Stimulated activated CD8-positive, alpha-beta memory T cell treated with anti-CD3 and anti-CD28 coated beads, Interleukin-15, amount 100 ng/mL, for 1 hour (primary cell): Measurements from ENCODE around the gene GPR151.
A peak's percentile ranks its signal among the peaks of the same experiment; 100 is the strongest.
"Not testable (repeated sequence)": the region's sequence is repeated elsewhere in the genome, so short reads cannot be mapped to it uniquely, and the experiment has no call there.

ENCODE experiments used
- DNase-seq: peaks from one replicate; pipeline ENCODE4 v3.0.0-alpha.2; 2020; ENCODE audit warnings: low read depth

GPR151 gene

DNA sequence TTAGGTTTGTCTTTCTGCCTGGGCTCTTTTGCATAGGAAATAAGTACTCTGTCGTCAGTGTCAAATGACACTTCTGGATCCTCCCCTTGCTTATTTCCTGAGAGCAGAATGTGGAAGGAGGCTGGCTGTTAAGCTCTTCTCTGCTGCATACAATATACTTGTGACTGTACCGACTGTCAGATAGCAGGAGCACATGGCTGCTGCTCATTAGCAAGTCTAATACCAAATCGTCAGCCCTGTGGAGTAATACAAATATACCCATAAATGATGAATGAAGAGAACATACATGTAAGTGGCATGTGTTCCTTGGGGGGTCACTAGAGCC is at the start of gene GPR151:
GPR151 (minus strand) TSS at position 40 of the 325 bp plus-strand sequence. CDS start 77 bp downstream, outside the sequence.
- no peak for DNase-seq

DNA sequence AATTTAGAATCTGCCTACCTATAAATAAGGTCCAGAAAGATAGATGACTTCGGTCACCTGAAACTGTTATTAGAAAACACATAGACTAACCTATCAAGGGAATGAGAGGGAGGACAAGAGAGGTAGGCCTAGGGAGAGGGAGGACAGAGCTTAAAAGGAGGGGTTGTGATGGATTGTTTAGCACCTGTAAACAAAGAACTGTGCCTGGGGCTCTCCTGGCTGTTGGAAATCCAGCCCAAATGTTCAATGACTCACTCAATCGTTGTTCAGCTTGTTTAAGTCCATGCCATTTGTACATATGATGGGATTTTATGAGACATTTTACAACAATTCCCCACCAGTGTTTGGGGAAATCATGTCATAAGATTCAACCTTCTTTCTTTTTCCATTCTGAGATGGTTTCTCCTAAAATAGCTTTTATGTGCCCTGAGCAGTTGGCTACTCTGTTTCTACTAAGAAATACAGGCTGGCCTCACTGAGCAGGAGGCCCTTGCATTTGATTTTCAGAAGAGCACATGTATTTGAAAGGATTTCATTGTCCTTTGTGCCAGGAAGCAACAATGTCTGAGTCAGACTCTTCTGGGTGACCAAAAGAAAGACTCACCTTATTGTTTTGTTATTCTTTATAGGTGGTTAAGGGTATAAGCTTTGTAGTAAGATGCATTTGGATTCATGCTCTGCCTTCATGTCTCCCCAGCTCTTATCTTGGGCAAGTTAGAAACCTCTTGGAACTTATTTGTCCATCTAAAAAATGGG is 48.2 kb upstream of the GPR151 start:
- DNase-seq = no peak

DNA sequence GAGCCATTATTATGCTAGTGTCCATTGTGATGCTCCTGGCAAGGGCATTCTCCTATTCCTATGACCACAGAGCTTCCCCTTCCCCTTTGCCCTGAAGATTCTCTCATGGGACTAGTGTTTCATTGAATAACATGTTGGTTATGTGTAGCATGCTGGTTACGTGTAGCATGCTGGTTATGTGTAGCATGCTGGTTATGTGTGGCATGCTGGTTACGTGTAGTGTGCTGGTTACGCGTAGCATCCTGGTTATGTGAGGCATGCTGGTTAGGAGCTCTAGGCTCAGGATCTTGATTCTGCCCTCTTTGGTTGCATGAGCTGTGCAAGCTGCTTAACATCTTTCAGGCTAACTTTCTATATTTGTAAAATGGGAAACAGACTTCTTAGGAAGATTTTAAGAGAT is 46.5 kb upstream of the GPR151 start:
- DNase-seq = no peak

- DNase-seq = no peak
Measured at GRCh38 chr5:146561711-146562110, 45.7 kb upstream of the GPR151 start.

GRCh38 chr5:146560205-146560812 is 44.3 kb upstream of the GPR151 start:
- no peak for DNase-seq

DNA sequence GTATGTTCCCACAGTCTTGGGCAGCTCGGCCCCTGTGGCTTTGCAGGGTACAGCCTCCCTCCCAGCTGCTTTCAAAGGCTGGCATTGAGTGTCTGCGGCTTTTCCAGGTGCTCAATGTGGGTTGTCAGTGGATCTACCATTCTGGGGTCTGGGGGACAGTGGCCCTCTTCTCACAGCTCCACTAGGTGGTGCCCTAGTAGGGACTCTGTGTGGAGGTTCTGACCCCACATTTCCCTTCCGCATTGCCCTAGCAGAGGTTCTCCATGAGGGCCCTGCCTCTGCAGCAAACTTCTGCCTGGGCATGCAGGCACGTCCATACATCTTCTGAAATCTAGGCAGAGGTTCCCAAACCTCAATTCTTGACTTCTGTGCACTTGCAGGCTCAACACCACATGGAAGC is 40.9 kb upstream of the GPR151 start:
- not testable (repeated sequence) for DNase-seq

- no peak for DNase-seq
Measured at GRCh38 chr5:146553446-146553845, 37.5 kb upstream of the GPR151 start.

DNA sequence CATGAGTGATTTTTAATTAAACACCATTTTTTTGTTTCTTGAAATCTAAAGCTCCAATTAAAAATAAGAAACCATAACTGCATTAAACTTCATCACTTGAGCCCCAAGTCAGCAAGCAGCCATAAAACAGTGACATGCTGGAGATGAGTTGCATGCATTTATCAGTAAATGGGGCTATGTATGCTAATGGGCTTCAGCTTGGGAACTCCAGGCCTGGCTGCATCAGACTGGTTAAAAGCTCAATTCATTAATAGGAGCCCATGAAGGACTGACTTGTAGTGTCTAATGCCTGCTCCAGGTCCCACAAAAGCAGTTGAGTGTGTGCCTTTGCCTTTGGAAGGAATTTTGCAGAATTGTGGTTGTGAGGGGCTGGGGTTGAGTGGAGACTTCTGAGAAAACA is 33.6 kb upstream of the GPR151 start:
- DNase-seq = no peak

- DNase-seq = no peak
Measured at GRCh38 chr5:146548781-146549449, 32.9 kb upstream of the GPR151 start.

DNA sequence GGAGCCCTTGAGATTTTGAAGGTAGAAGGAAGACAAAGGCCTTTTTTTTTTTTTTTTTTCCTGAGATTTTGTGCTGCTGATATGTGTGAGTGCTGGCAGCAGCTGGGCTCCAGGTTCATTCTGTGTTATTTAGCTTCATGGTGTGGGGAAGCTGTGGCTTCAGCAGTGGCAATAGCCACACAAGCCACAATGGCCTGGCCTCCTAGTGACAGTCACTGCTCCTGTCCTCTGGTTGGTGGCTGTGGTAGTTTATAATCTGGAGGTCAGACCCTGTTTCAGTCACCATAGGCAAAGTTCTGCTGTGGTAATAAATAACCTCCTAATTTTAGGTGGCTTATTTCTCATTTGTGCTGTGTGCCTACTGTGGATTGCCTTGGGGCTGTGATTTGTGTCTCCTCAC is 28.2 kb upstream of the GPR151 start:
- no peak for DNase-seq

DNA sequence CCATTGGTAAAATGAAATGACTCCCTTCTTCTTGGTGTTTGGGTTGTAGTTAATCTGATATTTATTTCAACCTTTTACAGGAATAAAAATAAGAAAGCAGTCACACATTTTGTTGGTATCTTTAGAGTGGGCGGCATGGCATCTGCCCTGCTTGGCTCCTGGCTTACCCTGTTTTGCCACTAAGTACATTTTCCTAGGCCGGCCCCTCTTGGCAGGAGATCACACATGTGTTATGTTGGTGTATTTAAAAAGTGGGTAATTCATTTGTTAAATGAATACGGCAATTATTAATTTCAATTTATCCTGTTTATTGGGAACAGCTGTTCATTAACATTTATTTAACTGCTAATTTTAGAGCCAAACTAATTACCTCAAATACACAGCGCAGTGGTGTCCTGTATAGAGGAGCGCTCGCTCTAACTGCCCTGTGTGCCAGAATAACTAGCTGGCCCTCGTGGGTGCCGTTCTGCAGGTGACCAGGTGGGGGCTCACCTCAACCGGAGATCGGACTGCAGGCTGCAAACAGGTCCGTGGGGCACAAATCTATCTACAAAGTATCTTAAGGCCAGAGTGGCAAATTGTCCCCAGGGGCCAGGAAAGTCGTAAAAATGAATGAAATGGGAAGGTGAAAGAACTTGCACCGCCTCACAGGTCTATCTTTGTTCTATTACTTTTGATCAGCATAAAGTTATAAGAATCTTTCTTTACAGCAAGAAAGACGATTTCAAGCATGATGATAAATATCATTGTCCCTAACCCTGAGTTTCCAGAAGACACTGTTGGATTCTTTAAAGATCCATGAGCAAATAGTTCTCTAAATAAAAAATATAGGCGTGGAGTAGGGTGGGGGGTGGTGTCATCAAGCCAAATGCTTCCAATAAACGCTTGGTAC is 26.2 kb upstream of the GPR151 start:
- peak; percentile 39 for DNase-seq

DNA sequence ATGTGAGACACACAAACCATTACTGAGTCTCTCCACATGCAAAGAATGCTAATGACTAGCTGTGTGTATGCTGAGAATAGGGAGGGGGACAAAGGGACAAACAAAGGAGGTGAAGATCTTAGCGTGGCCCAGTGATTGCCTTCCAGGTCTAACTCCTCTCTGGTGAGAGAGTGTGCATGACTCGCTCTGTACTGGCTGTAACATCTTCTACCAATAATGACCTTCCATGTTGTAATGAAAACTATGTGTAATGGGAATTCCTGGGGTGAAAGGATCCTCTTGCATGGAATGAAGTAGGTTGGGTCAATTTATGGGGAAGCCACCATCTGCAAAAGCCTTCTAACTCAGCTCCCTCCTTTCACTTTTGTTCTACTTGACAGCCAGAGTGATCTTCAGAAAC is 24.4 kb upstream of the GPR151 start:
- no peak for DNase-seq

GRCh38 chr5:146539973-146540372 is 24.0 kb upstream of the GPR151 start:
- no peak for DNase-seq

- no peak for DNase-seq
Measured at GRCh38 chr5:146538432-146538831, 22.4 kb upstream of the GPR151 start.

DNA sequence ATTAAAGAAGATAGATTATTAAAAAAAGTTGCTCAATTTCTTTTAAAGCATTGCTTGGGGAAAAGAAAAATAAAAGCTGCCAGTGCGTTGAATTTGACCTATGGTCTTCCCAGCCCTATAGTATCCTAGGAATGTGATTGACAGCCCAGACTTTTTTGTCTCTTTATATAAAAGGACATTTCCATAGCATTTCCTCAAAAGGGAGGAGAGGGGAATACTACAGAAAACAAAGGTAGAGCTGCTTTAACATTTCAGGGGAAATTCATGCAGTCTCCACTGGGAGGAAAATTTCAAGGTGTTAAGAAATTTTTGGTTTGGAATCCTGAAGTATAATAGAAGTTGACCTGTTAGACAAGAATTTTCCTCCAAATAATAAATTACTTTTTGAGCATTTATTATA is 17.9 kb upstream of the GPR151 start:
- DNase-seq = no peak

DNA sequence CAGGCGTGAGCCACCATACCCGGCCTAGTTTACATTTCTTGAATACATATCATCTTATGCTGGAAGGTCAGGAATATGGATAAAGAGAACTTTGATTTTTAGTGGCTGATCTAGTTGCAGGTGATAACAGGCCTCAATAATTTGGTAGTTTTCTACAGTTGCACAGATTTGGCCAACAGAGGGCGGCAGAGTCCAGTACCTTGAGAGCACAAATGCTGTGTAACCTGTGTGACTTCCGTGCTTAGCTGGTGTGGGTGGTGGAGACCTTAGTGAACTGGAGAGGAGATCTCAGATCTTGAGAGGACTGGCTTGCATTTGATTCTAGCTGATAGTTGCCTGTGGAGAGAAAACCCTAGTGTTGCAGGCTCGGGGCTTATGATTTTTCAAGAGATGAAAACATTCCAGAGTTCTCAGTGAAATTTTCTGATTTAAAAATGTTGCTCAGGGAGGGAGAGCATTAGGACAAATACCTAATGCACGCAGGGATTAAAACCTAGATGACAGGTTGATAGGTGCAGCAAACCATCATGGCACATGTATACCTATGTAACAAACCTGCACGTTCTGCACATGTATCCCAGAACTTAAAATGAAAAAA is 17.4 kb upstream of the GPR151 start:
- peak; percentile 58 for DNase-seq

DNA sequence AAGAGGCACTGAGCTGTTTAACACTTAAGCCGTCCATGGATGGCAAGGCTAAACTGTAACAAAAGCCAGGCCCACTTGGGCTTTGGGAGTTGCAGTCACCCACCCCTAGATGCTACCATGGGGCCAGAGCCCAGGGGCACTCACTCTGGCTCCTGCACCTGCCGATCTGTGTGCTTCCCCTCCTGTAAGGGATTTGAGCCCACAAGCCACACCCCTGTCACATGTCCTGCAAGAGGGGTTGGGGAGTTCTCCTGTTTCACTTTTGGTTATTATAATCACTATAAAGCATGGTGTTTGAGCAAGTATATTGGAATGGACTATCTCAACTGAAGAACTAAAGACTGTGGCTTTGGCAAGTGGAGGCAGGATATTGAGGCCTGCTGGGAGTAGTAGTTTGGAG is 14.0 kb upstream of the GPR151 start:
- no peak for DNase-seq

DNA sequence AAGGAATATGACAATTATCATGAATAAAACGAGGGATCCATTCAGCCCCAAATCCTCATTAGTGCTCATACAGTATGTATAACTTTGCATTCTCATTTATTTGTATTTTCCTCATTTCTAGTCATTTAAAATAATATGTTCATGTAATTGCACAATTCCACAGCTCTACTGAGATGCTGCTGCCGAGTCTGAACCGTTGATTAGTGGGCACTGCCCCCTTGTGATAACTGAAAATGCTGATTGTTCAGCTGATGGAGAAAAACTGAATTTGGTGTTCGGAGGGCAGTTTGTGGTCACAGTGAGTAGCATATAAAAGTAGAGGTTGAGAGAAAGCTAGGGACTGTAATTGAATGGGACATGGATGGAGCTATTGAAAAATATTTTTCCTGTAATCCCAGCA is 12.2 kb upstream of the GPR151 start:
- no peak for DNase-seq

DNA sequence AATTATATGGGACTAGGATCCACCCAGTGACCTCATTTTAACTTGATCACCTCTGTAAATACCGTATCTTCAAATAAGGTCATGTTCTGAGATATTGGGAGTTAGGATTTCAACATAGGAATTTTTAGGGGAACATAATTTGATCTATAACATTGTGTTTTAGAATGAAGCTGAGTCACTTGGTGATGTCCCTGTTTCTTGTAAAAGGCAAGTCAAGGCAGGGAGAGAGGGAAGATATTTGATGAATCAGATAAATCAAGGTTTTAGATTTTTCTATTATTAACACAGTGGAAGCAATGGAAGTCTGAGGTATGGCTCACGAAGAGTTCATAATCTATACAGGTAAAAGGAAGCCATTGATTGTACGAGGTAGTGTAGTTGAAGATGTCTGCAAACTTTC is 11.8 kb upstream of the GPR151 start:
- no peak for DNase-seq

GRCh38 chr5:146523698-146524097 is 7.7 kb upstream of the GPR151 start:
- no peak for DNase-seq

DNA sequence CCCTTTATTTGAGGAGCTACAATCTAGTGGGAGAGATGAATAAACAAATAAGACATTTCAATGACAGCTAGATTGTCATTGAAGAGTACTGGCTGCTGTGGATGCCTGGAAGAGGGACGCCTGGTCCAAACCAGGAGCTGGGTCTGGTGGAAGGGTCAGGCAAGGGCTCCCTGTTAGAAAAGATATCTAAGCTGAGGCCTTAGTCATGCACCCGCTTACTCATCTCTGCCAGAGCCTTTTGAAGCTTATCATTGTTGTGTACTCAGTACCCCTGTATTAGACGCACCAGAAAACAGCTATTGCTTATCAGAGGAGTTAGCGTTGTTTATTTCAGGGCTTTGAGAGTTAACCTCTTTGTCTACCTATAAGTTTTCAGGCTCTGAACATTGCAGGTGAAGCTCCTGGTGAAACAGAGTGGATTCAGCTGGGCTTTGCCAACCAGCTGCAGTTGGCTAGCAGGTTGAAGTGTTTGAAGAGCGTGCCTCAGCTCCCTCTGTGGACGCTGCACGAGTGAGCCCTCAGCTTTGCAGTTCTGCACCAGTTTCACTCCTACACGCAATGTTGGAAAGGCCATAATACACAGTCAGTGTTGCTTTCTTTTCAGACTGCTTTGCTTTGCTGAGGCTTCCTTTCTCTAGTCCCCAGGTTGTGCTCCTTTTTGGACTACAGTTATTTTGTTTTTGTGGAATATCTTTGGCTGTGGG is 5.6 kb upstream of the GPR151 start:
- DNase-seq = no peak
